Ovary (tissue), 9 donors: Measurements from ENCODE around the gene LRFN2. TPM values are rescaled to one million over a fixed set of nuclear protein-coding genes. Genes with fewer than 3 reads are reported as not detected.

Experiments used
- DNase-seq, 5 donors: peaks; one replicate each; pipeline ENCODE4 v3.0.0-alpha.2; 2019 to 2020
- H3K27ac ChIP-seq, 2 donors: fragments of 200-600 bp; one replicate each; pipeline versions ENCODE4 v1.5.1 to v1.8.0; 2019 to 2022
- H3K27me3 ChIP-seq: fragments of 200-600 bp; one replicate; pipeline ENCODE4 v1.8.0; 2022
- H3K36me3 ChIP-seq: fragments of 200-600 bp; sonication (generic); one replicate; pipeline ENCODE4 v1.5.1; 2019
- H3K4me1 ChIP-seq: one replicate; pipeline ENCODE4 v1.8.1; 2013; ENCODE audit warnings: mild to moderate bottlenecking, moderate library complexity; ENCODE audit not compliant: insufficient read depth
- H3K4me3 ChIP-seq: fragments of 200-600 bp; sonication (generic); one replicate; pipeline ENCODE4 v1.5.1; 2017
- H3K9me3 ChIP-seq, 2 donors: fragments of 200-600 bp in 1 of 2; sonication (generic) in 1 of 2; one replicate each; pipeline versions ENCODE4 v1.5.1 to v1.8.1; 2013 to 2019; ENCODE audit warnings: mild to moderate bottlenecking in 1 of 2, moderate library complexity in 1 of 2
- EP300 ChIP-seq: sonication (generic); formaldehyde crosslinking; IDR thresholded peaks from one replicate; pipeline ENCODE4 v1.6.1; 2017; ENCODE audit warnings: antibody characterized with exemption
- POLR2A ChIP-seq: fragments of 450-650 bp; IDR thresholded peaks from one replicate; pipeline ENCODE4 v1.6.1; 2017; ENCODE audit warnings: antibody characterized with exemption, mild to moderate bottlenecking, moderate library complexity
- WGBS, 3 donors: extraction: QIAGEN DNeasy Blood & Tissue Kit in 1 of 3; methylation state at CpG; one replicate each; pipeline versions ENCODE4 v1.1.5 to v1.1.7; 2013 to 2017; 5-methylcytosine and 5-hydroxymethylcytosine counted together
- intact Hi-C, 4 donors: fragments of 100-400 bp; cut with DNase I; formaldehyde crosslinking; loops; one replicate each; pipeline versions ENCODE4 v1.11.0 to v1.15.1; 2022 to 2023
- polyA plus RNA-seq, 2 donors: library from polyadenylated mRNA; stranded (reverse); fragments of 200-250 nt in 1 of 2; fragments of 350-450 nt in 1 of 2; fragmentation: Illumina TruSeq in 1 of 2; extraction: RNeasy Lipid Tissue Mini Kit (QIAGEN cat#74804) in 1 of 2; gene quantifications; one replicate each; pipeline ENCODE4 v1.2.3, GENCODE V29; 2013 to 2014
- total RNA-seq, 7 donors: library from RNA; depleted of rRNA in 2 of 7; stranded (reverse); fragments of >200 nt in 2 of 7; fragmentation: NEBNext Ultra II Directional in 3 of 7; extraction: Animal tissue kit (Norgen Biotek cat#: 25700) in 3 of 7; gene quantifications; one replicate each; pipeline versions ENCODE4 v1.1.0 to v1.2.4, GENCODE V29; 2016 to 2023
- TF ChIP-seq, protein P1 (sequence below), 3 donors: fragments of 450-650 bp in 2 of 3; fragments of 200-600 bp in 1 of 3; IDR thresholded peaks; one replicate each; pipeline versions ENCODE4 v1.5.1 to v1.8.0; 2016 to 2022; ENCODE audit warnings: antibody characterized with exemption in 3 of 3, mild to moderate bottlenecking in 1 of 3
- donor health status: DM: no; HTN: no; CAD: no; lungs with moderate emphysema.
- donor health status: DM: no; HTN: no; CAD: no.
- donor health status: Bipolar disorder and iron deficiency.
- donor health status: DM: yes; HTN: yes; CAD: no.
- donor health status: DM: no; HTN: no; CAD: no.
- donor health status: DM: yes; HTN: yes; CAD: no.

The LRFN2 gene
- total and polyA plus RNA-seq, 9 donors = 0.10 to 2.2 (median 0.66) TPM

DNA sequence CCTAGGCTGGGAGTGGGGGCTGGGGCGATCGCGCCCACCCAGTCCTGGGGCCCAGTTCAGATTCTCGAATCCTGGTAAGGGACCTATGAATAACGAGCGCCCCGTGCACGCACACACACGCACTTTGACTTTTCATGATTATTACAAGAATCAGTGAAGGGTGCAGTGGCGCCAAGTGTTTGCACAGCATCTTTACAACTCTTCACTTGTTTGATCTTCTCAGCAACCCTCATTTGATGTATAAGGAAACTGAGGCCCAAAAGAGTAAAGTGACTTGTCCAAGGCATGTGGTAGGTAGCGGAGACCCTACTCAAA, 863 bp upstream of the LRFN2 start:
- Histone ChIP-seq H3K36me3 (no peaks in the 10 kb centered on the region), H3K27me3 (no peaks in the 10 kb centered on the region), H3K4me1 (peaks cover 2% of the 10 kb centered on the region), H3K4me3 (peak overlapping the region; percentile 33), H3K27ac (peak overlapping the region in 1 of 2 donors; percentile 71), H3K9me3 (no peaks in the 10 kb centered on the region)
- intact Hi-C loops = loop anchor here in 1 of 4 donors (10.0 kb wide), 1 partner anchor 437 kb away; no protein-coding TSS in a partner anchor
- TF ChIP-seq EP300 = no peak
- TF ChIP-seq, protein P1, sequence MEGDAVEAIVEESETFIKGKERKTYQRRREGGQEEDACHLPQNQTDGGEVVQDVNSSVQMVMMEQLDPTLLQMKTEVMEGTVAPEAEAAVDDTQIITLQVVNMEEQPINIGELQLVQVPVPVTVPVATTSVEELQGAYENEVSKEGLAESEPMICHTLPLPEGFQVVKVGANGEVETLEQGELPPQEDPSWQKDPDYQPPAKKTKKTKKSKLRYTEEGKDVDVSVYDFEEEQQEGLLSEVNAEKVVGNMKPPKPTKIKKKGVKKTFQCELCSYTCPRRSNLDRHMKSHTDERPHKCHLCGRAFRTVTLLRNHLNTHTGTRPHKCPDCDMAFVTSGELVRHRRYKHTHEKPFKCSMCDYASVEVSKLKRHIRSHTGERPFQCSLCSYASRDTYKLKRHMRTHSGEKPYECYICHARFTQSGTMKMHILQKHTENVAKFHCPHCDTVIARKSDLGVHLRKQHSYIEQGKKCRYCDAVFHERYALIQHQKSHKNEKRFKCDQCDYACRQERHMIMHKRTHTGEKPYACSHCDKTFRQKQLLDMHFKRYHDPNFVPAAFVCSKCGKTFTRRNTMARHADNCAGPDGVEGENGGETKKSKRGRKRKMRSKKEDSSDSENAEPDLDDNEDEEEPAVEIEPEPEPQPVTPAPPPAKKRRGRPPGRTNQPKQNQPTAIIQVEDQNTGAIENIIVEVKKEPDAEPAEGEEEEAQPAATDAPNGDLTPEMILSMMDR (IDR thresholded peaks at IDR 0.05) = no peak
- no peak for TF ChIP-seq POLR2A
- DNase-seq = no peak
- 11 to 19% (median 11%) methylated on average over 9 to 11 of the region's 11 CpGs for WGBS, 3 donors

DNA sequence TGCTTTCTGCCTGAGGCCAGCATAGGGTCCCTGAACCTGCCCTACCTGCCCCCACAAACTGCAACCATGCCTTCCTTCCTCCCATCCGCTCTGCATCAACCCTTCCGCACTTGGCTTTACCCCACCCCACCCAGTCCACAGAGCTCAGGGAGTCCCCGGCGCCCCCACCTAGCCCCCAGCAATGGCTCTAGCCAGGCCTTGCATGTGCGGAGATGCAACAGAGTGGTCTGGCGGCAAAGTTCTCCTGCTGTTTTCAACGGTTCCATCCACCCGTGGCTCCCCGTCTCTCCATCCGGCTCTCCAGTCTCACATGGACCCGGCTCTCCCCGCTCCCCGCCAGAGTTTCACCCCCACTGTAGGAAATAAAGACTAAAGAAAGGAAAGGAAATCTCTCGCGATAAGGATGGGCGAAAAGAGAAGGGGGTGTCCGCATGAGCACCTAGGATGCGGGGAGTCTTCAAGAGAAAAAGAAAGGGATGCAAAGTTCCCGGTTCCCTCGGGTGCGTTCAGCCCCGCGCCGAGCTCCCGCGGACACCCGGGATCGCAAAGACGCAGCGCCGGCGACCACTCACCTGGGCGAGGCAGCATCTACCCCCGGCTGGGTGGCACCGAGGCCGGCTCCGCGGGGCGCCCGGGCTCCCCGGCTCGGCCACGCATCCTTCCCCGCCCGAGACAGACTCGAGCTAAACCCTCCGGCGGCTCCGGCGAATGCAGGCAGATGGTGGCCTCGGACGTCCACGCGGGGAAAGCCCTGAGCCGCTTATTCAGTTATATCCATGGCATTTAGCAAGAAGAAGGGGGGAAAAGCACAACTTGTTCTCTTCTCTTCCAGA, 579 bp downstream of the LRFN2 start:
- peak overlapping the region; percentile 33 for H3K4me3 ChIP-seq
- H3K4me1 ChIP-seq = peaks cover 2% of the 10 kb centered on the region
- H3K27me3 ChIP-seq = no peaks in the 10 kb centered on the region
- H3K27ac ChIP-seq = peak overlapping the region in 1 of 2 donors; percentile 30
- intact Hi-C loops = loop anchor here in 1 of 4 donors (10.0 kb wide), 1 partner anchor 438 kb away; no protein-coding TSS in a partner anchor
- 3% methylated on average over 55 of the region's 55 CpGs for WGBS, 3 donors
- H3K36me3 ChIP-seq = no peaks in the 10 kb centered on the region
- H3K9me3 ChIP-seq = no peaks in the 10 kb centered on the region
- TF ChIP-seq, protein P1 (IDR thresholded peaks at IDR 0.05) = no peak
- no peak for TF ChIP-seq POLR2A
- TF ChIP-seq EP300 = no peak
- DNase-seq = peak; percentile 18 to 52 (median 26)

DNA sequence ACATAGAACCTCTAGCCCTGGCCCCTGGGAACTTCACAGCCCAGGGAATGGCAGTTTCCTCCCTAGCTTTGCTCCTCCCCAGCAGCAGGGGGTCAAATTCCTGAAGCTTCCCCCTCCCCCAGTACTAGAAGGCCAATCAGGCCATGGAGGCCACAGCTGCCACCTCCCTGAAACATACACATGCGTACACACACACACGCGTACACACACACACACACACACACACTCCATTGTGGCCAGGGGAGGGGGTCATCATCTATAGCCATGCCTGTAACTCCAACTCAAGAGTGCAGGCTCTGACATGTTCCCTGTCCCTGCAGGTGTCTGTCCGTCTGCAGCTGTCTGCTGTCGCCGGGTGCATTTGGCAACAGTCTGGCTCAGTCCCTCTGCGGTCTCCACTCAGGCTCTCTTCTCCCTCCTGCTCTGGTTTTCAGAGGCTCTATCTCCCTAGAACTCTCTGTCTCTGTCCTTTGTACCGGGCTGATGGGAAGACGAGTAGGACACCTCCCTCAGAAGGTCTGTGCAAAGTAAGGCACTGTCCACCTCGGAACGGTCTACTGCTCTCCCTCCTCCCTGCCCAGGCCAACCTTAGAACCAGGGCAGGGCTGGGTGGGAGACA, 1.4 kb downstream of the LRFN2 start:
- H3K4me1 ChIP-seq = peaks cover 2% of the 10 kb centered on the region
- no peaks in the 10 kb centered on the region for H3K27me3 ChIP-seq
- peak in 1 of 5 donors; percentile 18 for DNase-seq
- TF ChIP-seq EP300 = no peak
- TF ChIP-seq, protein P1 (IDR thresholded peaks at IDR 0.05) = no peak
- TF ChIP-seq POLR2A = no peak
- H3K36me3 ChIP-seq = no peaks in the 10 kb centered on the region
- H3K9me3 ChIP-seq = no peaks in the 10 kb centered on the region
- H3K27ac ChIP-seq = no peak overlapping the region
- intact Hi-C loops = loop anchor here in 1 of 4 donors (10.0 kb wide), 1 partner anchor 439 kb away; no protein-coding TSS in a partner anchor
- WGBS, 3 donors = 43 to 57% (median 56%) methylated on average over 11 of the region's 11 CpGs
- no peak overlapping the region for H3K4me3 ChIP-seq

GRCh38 chr6:40585223-40585622, 1.9 kb downstream of the LRFN2 start:
- Histone ChIP-seq H3K4me1 (peaks cover 2% of the 10 kb centered on the region), H3K4me3 (no peak overlapping the region), H3K9me3 (no peaks in the 10 kb centered on the region), H3K27me3 (no peaks in the 10 kb centered on the region), H3K27ac (no peak overlapping the region), H3K36me3 (no peaks in the 10 kb centered on the region)
- TF ChIP-seq EP300 = no peak
- TF ChIP-seq, protein P1 (IDR thresholded peaks at IDR 0.05) = no peak
- no peak for TF ChIP-seq POLR2A
- intact Hi-C loops = loop anchor here in 1 of 4 donors (10.0 kb wide), 1 partner anchor 440 kb away; no protein-coding TSS in a partner anchor
- DNase-seq = no peak
- WGBS, 3 donors = 68 to 81% (median 75%) methylated on average over 4 of the region's 4 CpGs
